Amniotic stem cell (primary cell): Measurements from ENCODE around the gene ADAMTS2.
"Not testable (repeated sequence)": the region's sequence is repeated elsewhere in the genome, so short reads cannot be mapped to it uniquely, and the experiment has no call there.

Experiments
- DNase-seq: peaks from one replicate; lab custom pipeline; 2025; lab: John Stamatoyannopoulos, UW

Gene ADAMTS2

GRCh38 chr5:179325296-179326031 lies 19.8 kb downstream of the ADAMTS2 start:
- DNase-seq, result no peak

- DNase-seq, result no peak
These were observed 20.4 kb downstream of the ADAMTS2 start for GRCh38 chr5:179324760-179325295.

DNA sequence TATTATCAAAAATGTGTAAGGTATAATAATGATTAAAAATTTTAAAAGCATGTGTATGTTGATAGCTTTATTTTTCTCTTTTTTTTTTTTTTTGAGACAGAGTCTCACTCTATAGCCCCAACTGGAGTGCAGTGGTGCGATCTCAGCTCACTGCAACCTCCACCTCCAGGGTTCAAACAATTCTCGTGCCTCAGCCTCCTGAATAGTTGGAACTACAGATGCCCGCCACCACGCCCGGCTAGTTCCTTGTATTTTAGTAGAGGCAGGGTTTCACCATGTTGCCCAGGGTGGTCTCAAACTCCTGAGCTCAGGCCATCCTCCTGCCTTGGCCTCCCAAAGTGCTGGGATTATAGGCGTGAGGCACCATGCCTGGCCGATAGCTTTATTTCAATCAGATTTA lies 20.9 kb downstream of the ADAMTS2 start:
- DNase-seq, result not testable (repeated sequence)

- DNase-seq, result no peak
These were observed 22.0 kb downstream of the ADAMTS2 start for GRCh38 chr5:179323026-179323870.

DNA sequence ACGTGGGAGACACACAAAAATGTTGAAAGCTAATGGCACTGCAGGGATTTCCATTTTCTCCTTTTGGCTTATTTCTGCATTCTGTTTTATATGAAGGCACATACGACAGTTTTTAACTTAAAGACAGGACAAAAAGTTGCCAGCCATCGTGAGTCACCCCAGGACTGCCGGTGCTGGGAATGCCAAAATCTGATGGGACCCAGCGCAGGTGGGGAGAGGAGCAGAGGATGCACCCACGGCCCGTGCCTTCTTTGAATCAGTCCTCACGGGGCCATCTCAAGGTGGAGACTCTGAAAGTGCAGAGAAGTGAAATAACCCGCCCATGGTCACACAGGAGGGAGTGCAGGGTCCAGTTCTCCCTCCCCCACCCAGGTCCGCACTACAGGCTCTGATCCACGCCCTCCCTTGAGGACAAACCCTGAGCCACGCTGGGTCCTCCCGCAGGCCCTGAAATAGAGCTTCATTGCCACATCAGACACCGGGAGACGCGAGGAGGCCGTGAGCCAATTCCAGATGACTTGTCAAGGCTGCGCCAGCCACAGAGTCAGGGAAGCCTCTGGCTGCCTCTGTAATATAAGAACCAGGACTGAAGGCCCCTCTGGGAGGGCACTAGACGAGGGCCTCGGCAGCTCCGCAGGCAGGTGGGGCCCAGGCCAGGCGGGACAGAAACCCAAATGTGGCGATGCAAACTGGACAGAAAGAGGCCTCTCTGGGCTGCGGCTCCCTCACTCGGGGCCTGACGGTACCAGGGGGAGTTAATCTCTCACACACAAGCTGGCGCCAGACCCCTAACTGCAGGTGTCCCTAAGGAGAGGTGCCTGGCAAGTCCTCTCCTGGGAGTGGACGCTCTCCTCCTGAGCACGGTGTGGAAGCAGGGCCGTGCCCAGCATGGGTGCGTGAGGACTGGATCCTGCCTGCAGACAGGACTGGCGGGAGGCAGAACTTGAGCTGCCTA lies 22.9 kb downstream of the ADAMTS2 start:
- DNase-seq, result no peak

DNA sequence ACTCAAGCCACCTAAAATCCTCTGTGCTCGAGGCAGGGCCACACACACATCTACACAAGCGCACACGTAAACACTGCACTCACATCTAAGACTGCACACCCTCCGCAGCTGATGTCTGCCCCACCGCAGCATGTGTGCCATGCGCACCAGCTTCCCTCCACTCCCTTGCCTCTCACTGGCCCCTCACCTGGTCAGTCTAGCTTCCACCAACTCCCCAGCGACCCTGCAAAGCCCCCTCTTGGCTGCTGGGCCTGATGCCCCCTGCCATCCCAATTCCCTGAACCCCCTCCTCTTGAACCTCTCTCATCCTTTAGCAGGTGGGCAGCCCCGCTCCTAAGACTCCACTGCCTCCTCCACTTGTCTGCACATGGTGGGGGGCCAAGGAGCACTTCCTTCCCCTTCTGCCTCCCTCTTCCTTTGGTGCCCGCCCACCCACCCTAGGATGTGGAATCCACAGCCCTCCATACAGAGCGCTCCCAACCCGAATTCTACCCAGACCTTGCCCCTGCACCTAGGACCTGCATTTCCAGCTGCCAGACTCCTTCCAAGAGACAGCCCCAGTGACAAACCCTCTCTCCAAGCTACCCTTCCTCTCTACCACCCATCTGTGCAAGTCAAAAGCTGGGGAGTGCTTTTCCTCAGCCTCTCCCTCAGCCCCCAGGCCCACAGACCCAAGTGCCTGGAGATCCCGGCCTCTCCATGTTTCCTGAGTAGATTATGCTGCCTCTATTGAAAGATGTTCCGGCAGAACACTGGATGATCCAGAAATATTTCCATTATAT lies 23.9 kb downstream of the ADAMTS2 start:
- DNase-seq, result no peak

- DNase-seq, result peak; percentile 22
These were observed 25.4 kb downstream of the ADAMTS2 start for GRCh38 chr5:179319741-179320281.

- no peak for DNase-seq
These were observed 26.1 kb downstream of the ADAMTS2 start for GRCh38 chr5:179319123-179319522.

DNA sequence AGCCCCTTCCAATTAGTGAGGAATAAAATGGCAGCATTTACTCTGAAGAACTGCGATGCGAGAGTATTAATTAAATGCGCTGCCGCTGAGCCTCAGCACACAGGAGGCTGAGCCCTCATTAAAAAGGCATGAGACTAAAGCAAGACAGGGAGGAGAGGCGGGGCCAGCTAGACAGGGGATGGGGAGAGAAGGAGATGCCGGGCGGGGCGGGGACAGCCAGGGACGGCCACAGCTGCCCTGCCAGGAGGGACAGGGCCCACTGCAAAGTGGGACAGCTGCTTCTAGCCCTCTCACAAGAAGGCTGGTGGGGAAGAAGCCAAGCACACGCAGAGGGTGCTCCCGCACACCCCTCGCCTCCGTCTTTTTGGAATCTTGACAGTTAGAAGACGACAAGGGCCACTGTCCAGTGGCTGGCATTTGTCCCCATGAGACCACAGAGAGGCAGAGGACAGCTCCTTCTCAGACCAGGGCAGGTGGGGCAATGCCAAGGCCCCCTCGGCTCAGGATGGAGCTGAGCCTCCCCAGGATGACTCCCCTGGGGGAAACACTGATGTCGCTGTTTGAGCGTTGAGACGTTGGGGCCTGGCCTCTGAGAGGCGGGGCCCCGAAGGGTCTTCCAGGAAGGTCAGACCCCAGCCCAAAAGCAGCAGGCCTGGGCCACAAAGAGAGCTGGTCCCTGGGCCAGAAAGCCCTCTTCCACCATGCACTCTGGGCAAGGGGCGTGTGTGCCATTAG lies 26.9 kb downstream of the ADAMTS2 start:
- DNase-seq, result no peak

DNA sequence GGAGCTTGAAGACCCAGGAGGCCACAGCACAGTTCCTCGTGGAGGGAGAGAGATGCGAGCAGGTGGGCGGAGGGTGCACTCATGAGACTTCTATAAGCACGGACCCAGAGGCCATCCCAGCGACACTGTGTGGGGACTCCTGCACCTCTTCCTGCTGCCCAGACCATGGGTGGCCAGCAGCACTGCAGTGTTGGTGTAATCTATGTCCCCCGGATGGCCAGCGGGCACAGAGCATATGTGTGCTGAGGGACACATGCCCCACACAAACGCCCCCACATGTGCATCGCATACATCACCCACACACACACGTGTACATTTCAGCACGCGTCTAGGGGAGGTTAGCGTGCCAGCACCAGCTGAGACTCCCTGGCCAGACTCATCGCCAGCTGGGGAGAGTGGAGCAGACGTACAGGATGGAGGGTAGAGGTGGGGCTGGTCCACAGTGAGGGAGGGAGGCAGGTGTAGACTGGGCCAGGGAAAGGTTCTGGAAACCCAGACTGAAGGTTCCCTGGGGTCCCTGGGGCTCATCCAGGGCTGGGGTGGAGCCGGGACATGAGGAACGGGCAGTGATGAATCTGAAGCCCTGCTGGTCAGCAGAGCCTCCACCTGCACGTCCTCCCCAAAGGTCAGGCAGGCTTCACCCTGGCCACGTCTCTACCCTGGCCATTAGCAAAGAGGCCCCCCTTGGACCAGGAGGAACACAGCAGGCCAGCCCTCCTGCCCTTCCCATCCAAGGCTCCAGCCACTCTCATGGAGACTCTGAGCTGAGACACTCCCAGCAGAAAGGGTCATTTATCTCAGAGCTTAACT lies 27.6 kb downstream of the ADAMTS2 start:
- DNase-seq, result no peak

DNA sequence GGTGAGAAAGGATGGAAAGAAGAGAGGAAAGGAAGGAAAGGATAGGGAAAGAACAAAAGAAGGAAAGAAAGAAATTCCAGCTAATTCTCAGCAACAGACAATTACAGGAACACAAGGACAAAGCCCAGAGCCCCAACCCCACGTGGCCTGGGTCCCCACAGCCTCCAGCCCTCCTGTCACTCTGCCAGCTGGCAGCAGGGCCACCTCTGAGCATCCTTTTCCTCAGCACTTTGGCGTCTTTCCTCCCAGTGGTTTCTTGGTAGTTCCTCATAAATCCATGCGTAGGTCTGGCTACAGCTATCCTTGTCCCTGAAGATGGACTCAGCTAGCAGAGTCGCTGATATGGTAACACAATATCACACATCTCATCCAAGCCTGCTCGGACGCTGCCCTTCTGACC lies 28.3 kb downstream of the ADAMTS2 start:
- DNase-seq, result no peak

DNA sequence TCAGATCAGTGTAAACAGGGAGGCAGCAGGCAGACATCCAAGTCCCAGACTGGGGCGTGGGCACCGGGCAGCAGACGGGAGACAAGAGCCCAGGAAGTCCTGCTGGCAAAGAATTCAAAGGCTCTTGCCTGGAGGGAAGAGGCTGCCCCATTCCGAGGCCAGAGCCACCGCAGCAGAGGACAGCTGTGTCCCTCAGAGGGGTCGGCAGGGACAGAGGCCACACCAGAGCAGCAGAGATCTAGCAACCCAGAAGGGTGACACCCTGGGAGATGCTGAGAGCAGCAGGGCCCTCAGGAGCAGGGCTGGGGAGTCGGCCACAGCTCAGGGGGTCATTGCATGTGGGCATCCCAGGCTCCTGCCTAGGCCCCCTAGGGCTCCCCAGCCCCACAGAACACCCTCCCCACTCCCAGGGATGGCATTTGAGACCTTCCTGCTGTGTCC lies 29.1 kb downstream of the ADAMTS2 start:
- no peak for DNase-seq

DNA sequence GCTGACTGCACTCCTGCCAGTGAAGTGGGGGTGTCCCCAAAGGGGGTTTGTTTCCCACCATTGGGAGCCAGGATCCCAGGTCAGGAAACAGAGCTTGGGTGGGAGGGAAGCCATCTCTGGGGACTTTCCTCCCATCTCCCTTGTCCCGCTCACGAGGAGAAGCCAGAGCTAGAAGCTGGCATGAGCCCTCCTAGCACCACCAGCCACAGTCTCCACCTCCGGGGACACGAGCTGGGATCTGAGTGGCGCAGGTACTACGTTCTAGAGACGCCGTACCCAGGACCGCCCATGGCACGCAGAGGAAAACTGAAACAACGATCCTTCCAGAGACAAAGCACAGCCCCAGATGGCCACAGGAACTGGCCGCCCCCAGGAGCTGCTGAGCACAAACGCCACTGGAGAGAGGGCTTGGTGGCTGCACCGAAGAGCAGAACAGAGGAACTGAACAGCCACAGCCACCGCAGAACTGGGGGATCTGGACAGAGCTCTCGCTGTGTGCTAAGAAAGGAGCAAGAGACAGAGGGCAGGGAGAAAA lies 29.8 kb downstream of the ADAMTS2 start:
- DNase-seq, result no peak

DNA sequence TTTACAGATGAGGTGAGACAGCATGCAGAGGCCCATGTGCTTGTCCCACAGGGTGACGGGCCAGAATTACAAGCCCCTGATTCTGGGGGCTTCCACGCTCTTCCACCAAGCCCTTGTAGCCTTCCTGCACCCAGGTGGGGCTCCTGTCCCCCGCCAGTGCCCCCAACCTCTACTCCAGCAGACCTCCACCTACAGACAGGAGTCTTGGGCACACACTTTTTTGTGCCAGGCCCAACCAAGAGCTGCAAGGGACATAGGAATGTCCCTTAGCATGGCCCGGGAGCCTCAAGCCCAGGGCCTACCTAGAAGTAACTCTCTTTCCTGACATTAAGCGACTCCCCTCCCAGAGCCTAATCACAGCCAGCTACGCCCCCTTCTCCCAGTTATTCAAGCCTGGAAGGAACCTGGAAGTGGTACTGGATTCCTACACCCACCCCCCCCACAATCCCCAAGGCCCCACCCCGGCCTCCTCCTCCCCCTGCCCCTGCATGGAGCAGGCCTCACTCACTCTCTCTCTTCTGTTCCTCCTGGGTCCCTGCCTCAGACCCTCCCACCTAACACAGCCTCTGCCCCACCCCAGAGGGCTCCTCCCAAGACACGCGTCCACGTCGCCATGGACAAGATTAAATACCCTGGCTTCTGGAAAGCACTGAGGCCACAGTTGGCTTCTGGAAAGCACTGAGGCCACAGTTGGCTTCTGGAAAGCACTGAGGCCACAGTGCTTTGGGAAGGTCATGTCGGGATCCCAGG lies 30.5 kb downstream of the ADAMTS2 start:
- DNase-seq, result no peak

GRCh38 chr5:179313849-179314521 lies 31.3 kb downstream of the ADAMTS2 start:
- DNase-seq, result peak; percentile 28

DNA sequence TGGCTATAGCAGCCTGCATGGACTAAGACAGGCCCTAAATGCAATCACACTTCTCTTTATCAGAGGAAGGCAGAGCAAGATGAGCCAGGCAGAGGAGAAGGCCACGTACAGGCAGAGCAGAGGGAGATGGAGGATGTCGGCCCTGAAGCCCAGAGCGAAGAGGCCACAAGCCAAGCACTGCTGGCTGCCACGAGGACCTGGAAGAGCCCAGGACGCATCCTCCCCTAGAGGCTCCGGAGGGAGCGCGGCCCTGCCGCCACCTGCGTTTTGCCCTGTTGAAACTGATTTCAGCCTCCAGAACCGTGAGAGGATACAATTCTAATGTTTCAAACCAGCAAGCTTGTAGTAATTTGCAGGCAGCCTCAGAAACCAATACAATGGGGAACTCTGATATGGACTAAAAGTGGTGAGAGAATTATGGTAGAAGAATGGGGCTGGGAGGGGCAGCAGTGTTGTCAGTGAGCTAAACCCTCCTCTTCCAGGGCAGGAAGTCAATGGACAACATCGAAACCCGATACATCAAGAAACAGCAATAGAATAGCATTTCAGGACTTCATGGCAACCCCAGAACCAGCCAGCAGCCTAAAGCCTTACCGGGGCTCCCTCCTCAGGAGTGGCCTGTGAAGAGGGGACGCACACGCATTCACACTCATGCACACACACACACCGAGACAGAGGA lies 32.6 kb downstream of the ADAMTS2 start:
- DNase-seq, result no peak

- DNase-seq, result no peak
These were observed 33.7 kb downstream of the ADAMTS2 start for GRCh38 chr5:179311581-179311980.
